Hematopoietic multipotent progenitor cell (in vitro differentiated cells): Measurements from ENCODE around the gene TUBB2A. TPM values are rescaled to one million over a fixed set of nuclear protein-coding genes. Genes with fewer than 3 reads are reported as not detected.
"Not testable (repeated sequence)": the region's sequence is repeated elsewhere in the genome, so short reads cannot be mapped to it uniquely, and the experiment has no call there.

ENCODE experiments used
- DNase-seq, 3 donors: peaks; one replicate each; pipeline ENCODE4 v3.0.0-alpha.2; 2011 to 2015; ENCODE audit warnings: low read depth in 2 of 3, low spot score in 2 of 3
- total RNA-seq: library from RNA; depleted of rRNA; stranded (reverse); fragments of >200 nt; gene quantifications from one replicate; pipeline ENCODE4 v1.2.3, GENCODE V29; 2012

TUBB2A gene
- 8.3 TPM for total RNA-seq

DNA sequence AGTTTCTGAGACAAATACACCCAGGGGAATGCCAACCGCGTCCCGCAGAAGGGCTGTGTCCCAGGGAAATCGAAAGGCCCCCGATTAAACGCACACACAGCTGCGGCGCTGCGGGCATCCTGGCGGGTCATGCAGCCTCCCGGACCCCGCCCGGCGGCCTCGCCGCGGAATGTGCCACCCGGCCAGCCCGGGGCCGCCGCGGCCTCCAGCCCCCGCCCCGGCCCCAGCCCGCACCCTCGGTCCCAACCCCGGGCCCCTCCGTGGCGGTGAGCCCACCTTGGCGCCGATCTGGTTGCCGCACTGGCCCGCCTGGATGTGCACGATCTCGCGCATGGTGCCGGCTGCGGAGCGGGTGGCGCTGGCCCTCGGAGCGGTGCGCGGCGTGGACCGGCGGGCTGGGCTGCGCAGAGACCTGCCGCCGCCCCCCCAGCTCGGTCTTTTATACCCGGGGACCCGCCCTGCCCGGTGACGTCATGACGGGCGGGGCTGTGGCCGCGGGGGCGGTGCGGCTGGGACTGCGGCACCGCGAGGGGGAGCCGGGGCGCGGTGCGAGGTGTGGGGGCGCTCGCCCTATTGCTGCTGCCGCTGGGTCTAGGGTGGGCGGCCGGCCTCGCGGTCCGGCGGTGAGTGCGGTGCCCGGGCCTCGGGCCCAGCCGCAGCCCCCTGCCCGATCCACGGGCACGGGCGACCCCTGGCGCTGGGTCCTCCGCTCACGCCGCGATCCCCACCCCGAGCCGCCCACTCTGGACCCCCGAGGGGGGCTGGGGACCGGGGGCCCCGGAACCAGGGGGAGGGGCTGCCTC, at the start of gene TUBB2A:
Gene TUBB2A, minus strand, starts transcription at position 414 of the 803 bp plus-strand sequence. Its CDS starts 81 bp downstream, at position 333.
- DNase-seq = peak; percentile 71 to 82 (median 75)

DNA sequence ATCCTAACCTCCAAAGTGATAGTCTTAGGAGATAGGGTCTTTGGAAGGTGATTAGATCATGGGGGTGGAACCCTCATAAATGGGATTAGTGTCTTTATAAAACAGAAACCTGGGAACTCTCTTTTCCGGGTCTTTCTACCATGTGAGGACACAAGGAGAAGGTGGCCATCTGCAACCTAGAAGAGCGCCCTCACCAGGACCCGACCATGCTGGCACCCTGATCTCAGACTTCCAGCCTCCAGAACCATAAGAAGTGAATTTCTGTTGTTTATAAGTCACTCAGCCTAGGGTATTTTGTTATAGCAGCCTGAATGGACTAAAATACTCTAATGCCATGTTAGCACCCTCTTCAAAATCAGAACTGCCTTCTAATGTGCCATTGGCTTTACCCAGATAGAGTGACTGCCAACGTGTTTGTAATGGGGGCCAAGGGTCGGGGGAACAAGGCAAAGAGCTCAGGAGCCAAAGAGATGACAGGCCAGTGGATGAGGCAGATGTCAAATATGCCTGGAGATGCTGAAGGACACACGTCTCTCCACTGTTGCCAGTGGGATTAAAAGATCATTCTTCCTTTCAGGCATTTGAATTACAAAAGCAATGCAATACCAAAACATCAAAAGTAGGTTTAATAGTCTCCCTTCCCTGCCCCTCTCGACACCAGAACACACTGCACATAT, 49.1 kb upstream of the TUBB2A start:
- DNase-seq = no peak

DNA sequence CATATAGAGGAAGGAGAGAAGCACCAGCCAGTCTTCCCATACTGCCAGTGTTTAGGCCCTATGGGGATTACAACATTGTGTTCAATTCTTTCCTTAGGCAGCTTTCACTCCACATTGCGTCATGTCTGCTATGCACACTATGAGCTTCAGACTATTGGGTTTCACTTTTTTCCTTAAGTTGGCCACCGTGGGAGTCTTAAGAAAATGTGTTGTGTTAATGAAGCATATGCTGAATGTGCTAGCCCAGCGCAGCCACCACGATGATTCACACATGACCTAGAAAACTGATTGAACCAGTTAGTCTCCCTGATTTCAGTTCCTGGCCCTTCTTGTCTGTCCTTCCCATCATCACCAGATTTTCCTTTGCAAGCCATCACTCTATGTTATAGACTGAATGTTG, 48.6 kb upstream of the TUBB2A start:
- no peak for DNase-seq

DNA sequence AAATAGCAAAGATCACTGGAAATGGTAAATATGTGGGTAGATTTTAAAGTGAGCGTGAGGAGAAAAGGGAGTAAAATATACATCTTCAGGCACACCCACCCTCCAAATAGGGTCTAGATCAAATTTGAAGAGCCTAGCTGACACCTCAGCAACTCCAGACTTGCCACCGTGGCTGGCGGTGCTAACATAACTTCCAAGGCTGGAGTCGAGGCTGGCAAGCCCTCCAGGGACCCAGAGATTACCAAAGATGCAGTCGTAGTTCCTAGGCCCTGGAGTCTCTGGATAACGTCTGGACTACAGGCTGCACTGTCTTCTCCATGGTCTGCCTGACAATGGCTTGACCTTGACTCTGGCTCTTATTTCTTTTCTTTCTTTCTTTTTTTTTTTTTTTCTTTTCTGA, 47.6 kb upstream of the TUBB2A start:
- no peak for DNase-seq

DNA sequence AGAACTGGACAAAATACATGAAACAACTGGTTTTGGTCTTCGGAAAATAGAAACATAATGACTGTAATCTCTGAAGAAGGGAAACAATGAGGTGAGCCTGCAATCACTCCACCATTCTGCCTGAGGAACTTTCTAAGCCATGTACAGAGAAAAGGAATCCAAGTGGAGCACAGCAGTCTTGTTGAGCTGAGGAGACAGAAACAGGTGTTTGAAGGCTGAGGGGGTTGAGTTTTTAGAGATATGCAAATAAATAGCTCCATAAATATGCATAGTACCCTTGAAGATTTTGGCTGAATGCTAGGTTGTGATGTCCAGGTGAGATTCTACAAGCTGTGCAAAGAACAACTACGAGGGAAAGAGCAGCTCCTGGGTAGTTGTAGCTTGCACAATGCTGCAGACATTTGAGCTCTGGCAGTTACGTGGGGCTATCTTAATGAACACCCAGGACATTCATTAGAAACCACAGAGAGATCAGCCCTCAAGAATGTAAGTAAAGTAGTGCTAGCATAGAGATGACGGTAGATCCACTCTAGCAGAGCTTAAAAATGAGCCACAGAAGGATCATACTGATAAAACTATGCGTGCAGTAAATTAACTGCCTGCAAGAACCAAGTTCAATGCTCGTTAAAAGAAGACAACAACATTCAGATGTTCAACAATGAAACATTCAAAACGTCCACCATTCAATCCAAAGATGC, 45.8 kb upstream of the TUBB2A start:
- no peak for DNase-seq

DNA sequence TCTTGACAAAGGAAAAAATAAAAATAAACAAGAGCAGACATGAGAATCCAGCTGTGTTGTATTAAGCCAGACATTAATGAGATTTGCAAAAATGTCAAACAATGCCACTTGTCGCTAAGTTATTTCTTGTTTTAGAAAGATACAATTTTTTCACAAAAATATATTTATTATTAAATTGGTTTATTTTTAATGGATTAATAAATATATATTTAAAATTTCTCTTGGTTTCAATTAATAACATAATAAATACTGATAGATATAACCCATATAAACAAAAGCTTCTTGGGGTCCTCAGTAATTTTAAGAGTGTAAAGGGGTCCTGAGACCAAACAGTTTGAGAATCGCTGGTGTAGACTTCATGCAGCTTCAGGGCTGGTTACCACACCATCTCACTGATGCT, 44.0 kb upstream of the TUBB2A start:
- DNase-seq = no peak

DNA sequence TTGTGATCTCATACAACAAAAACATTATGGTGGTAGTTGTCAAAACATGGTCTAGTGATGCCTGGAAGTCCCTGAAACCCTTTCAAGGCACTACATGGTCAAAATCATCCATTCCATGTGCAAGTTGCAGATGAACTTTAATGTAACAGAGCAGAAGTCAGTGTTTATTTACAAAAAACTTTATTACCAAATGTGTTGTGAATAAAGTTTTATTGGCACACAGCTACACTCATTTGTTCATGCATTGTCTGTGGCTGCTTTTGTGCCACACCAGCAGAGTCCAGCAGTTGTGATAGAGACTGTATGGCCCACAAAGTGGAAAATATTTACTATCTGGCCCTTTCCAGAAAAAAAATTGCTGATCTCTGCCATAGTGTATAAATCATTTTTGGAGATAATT, 43.3 kb upstream of the TUBB2A start:
- DNase-seq = no peak

DNA sequence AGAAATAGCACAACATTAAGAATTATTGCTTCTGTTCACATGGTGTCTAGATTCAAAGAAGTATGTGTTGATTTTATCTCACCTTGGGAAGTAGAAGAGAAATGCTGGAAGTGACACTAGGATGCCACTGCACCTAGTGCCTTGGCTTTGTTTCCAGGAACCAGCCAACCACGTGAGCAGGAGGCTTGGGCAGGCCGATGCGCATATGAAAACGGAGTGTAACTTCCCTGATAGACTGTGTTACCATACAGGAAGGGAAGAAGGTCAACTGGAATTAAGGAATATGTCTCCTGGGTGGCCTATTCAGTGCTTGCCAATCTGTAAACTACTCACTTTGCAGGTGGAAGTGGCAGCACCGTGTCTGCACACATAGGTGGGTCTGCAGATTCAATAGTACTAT, 42.0 kb upstream of the TUBB2A start:
- DNase-seq = no peak

DNA sequence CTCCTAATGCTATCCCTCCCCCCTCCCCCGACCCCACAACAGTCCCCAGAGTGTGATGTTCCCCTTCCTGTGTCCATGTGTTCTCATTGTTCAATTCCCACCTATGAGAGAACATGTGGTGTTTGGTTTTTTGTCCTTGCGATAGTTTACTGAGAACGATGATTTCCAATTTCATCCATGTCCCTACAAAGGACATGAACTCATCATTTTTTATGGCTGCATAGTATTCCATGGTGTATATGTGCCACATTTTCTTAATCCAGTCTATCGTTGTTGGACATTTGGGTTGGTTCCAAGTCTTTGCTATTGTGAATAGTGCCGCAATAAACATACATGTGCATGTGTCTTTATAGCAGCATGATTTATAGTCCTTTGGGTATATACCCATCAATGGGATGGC, 40.4 kb upstream of the TUBB2A start:
- not testable (repeated sequence) for DNase-seq

DNA sequence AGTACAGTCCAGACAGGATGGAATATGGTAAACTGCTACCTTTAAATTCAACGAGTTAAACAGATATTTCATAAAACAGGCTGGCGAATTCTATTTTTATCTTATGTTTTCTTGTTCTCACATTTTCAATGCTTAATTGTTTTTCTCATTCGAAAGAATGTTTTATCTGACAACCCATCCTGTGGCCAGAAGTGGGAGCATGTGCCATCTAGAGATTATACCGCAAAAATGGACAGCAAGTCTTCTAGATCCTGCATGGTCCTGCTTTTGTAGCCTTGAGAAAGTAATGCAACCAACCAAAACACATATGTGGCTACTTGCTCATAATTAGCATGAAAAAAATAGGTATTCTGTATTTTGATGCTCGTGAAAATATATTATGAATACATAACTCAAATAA, 39.4 kb upstream of the TUBB2A start:
- peak in 2 of 3 donors; percentile 24 to 38 for DNase-seq

DNA sequence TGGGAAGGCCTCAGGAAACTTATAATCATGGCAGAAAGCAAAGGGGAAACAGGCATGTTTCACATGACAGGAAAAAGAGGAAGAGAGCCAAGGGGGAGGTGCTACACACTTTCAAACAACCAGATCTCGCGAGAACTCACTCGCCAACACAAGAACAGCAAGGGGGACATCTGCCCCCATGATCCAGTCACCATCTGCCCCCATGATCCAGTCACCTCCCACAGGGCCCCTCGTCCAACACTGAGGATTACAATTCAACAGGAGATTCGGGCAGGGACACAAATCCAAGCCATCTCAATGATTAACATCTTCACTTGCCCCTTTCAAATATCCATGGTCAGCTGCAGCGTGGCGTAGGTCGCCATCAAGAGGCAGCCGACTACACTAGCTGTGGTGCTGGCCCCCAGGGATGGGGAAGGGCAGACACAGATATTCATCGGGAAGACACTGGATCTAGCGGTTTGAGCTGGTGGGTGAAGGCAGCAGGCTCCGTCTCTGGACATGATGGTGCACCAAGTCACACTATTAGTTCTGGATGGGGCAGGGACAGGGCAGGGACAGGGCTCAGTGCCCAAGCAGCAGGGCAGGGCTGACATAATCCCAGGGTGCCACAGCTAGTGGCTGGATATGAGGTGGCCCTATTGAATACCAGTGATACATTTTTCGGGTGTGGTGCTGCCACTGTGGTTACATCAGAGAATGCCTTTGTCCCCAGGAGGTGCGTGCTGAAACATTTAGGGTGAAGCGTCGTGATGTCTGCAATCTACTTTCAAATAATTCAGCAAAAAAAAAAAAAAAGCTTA, 38.6 kb upstream of the TUBB2A start:
- DNase-seq = no peak

DNA sequence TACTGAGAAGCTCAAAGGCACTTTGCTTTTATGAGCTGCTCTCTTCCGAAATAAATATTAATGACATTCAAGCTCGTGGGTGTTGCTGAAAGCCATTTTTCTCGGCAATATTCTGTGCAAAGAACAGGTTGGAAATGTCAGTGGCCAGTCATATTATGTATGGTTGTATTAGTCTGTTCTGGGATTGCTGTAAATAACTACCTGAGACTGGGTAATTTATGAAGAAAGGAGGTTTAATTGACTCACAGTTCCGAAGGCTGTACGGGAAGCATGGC, 38.0 kb upstream of the TUBB2A start:
- DNase-seq = no peak

DNA sequence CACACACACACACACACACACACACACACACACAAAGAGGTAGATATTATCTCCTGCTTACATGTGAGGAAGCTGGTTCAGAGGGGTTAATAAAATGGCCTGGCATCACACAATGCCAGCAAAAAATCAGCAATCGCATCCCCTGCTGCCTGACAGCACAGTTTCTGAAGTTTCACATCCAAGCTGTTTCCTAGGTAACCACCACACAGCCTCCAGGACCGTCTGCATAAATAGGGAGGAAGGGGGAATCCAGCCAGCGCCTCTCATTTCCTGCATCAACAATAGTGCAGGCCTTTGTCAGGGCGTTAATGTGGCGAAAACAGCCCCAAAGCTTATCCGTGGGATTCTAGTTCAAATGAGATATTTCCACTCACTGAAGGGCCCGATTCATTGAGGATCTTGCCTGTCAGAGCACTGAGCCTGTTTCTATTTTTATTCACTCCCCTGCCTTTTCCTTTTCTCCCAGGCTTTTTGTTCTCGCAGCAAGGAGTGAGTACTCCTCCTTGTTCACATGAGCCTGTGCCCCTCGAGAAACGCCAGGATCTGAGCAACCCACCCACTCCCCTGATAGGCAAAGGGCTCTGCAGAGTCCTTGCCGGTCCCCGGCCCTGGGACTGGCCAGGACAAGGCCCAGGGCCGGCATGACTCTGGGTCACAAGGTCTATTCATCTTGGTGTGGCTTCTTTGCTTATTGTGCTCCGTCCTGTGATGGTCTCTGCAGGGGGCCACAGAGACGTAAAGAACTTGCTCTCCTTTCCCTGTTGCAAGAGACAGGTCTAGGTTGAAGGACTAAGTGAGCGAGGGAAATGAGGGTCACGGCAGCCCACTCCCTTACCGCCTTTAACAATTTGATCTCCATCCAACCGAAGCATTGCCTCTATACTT, 37.4 kb upstream of the TUBB2A start:
- no peak for DNase-seq

DNA sequence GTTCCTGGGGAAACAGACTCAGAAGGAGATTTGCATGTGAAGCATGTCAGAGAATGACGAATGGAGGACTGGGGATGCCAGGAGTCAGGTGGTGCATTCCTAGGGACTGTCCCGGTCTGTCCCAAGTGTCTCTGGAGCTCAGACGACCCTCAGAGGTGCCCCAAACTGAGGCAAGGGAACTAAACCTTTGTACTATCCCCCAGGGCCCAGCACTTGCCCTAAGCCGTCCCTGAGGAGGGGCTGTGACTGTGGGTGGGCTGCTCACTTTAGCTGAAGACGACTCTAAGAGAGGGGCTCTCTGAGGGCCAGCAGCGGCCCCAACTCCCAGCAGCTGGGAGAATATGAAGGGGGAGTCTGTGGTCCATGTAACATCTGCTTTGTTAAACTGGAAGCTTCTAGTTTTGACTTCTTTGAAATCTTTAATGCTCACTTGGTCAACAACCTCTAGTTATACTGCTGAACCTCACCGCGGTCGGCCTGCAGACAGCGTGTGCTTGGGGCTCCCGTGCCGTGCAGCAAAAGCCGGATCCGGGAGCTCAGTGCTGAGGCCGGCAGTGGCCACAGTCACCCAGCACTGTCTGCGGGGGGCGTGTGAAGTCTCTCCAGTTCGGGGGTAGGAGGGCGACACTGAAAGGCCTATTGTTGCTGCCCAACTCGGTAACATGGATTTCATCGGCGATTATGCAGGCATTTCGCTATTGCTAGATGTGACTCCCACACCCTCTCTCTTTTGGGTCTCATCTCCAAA, 35.9 kb upstream of the TUBB2A start:
- no peak for DNase-seq

DNA sequence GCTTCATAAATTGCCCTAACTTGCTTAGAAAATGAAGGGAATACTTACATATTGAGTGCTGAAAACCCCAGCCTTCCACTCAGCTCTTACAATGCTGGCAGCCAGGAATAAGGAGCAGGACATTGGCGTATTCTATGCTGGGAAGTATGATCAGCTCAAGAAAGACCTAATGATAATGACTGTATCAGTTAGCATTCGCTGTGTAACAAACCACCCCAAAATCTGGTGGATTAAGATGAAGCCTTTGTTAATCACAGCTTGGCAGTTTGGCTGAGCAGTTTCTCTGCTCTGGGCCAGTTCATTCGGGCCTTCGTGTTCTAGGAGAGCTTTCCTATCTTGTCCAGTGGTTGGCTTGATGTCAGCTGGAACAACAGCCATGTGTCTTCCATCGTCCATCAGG, 33.4 kb upstream of the TUBB2A start:
- no peak for DNase-seq

DNA sequence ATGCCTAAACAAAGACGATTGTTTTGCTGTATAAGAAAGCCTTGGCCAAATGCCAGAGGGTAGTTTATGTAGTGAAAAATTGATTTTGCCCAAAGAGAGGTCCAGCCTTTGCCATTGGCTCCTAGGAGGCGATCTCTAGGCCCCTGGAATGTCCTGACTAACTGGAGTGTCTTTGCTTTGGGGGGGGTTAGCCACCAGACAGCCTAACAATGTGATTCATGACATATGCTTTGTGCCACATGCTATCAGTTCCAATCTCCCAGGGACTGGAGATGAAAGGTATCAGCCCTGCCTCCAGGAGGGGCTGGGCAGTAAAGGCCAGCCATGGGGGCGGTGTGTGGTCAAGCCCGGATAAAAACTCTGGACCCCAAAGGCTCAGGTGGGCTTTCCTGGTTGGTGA, 32.7 kb upstream of the TUBB2A start:
- DNase-seq = no peak

DNA sequence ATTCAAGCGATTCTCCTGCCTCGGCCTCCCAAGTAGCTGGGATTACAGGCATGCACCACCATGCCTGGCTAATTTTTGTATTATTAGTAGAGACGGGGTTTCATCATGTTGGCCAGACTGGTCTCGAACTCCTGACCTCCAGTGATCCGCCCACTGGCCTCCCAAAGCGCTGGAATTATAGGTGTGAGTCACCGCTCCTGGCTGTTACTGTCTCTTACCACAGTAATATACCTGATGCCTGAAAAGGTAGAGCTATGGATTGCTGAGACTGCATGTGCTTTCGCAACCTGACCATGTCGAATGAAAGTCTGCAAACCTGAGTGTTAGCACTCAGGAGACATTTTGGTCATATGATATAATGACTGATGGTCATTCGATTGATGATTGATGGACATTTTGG, 31.8 kb upstream of the TUBB2A start:
- not testable (repeated sequence) for DNase-seq

DNA sequence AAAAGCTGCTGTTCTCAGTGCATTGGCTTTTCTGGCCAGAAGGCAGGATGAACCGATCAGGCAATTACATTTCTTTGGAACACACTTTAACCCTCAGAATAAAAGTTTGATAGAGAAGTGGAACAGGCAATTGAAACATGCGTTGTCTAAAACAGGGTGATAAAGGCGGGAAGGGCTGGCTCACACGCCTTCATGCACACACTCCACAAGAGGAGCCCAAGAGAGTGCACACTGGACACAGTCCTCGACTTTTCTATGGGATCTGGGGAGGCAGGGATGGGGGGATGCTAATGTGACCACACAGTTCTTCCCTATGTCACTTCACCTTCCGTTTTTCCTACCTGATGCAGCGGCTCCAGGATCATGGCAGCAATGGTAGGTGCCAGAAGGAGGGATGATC, 30.9 kb upstream of the TUBB2A start:
- no peak for DNase-seq

DNA sequence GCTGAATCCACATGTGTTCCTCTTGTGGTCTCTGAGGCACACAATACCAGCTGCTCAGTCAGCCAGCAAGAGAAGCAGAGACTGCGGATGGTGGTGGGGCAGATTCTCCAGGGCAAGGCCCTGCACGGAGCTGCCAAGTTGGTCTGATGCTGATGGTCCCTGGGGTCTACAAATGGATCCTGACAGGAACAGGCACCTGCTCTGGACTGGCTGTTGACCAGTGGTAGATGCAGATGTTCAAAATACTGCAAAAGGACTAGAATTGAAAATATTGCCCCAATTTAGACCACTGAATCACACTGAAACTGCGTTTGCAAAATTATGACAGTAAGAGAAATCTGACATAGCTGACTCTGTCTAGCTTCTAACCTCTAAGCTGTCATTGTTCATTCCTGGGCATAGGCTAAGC, 29.6 kb upstream of the TUBB2A start:
- no peak for DNase-seq
